ENCODE results near the gene STX2.

DNA sequence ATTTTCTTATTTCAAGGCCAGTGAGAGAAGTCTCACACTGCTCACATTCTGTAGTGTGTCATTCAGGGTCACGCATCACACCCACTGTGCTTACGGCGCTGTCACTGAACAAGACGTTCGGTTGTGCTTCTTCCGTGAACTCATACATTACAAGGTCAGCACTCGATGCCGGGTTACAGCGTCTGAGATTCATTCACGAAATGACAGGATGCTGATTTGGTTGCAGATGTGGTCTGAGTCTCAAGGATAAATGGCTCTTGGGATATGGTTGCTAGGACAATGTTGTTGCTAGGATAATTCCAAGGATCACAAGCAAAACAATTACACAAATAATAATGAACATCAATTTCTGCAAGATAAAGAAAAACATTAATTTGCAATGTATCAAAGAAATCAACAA is 47.4 kb downstream of the STX2 start:
- TF ChIP-seq, protein P1, sequence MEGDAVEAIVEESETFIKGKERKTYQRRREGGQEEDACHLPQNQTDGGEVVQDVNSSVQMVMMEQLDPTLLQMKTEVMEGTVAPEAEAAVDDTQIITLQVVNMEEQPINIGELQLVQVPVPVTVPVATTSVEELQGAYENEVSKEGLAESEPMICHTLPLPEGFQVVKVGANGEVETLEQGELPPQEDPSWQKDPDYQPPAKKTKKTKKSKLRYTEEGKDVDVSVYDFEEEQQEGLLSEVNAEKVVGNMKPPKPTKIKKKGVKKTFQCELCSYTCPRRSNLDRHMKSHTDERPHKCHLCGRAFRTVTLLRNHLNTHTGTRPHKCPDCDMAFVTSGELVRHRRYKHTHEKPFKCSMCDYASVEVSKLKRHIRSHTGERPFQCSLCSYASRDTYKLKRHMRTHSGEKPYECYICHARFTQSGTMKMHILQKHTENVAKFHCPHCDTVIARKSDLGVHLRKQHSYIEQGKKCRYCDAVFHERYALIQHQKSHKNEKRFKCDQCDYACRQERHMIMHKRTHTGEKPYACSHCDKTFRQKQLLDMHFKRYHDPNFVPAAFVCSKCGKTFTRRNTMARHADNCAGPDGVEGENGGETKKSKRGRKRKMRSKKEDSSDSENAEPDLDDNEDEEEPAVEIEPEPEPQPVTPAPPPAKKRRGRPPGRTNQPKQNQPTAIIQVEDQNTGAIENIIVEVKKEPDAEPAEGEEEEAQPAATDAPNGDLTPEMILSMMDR (IDR thresholded peaks at IDR 0.05; ENCODE audit: extremely low read depth in 1 of 2, insufficient read depth in 1 of 2, low read depth in 1 of 2, low read length in 2 of 2) = no peak
- no peak for TF ChIP-seq POLR2AphosphoS5 (IDR thresholded peaks at IDR 0.05; ENCODE audit: insufficient read depth, low read depth, low read length)
